Testis (tissue), 2 donors: ENCODE measurements around the gene PCBP3.

ENCODE experiments used
- CTCF ChIP-seq, 3 experiments: fragments of 450-650 bp in 2 of 3; fragments of 200-600 bp in 1 of 3; sonication (generic) in 1 of 3; IDR thresholded peaks; one replicate each; pipeline ENCODE4 v1.5.1; 2016 to 2019; ENCODE audit warnings: antibody characterized with exemption in 3 of 3, mild to moderate bottlenecking in 2 of 3, moderate library complexity in 1 of 3
- POLR2A ChIP-seq: fragments of 450-650 bp; IDR thresholded peaks from one replicate; pipeline ENCODE4 v1.6.1; 2017; ENCODE audit warnings: antibody characterized with exemption, mild to moderate bottlenecking, moderate library complexity

GRCh38 chr21:45930792-45931191, 287.3 kb downstream of the PCBP3 start:
- TF ChIP-seq CTCF (IDR thresholded peaks at IDR 0.05) (no peak), POLR2A (no peak)
